Hippocampal formation (tissue), 2 donors: ENCODE data around the gene RPL10A.

Source experiments
- DNase-seq, 2 donors: peaks; one replicate each; lab custom pipeline; 2025; lab: John Stamatoyannopoulos, UW

Gene RPL10A

DNA sequence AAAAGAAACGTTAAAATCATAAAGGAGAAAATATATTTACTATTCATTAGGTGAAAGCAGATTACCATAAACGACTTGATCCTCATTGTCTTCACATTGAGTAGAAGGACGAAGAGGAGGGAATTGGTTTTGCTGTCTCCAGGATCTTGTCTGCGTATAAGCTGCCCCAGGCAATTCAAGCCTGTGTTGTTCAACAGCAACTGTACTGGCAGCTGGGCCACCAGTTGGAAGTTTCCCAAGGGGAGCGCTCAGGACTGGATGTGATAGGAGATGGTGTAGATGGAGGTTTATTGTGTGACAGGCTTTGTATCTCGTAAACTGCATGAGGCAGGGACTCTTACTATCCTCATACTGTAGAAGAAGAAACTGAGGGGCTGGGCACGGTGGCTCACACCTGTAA is 20.0 kb upstream of the RPL10A start:
- DNase-seq = no peak

DNA sequence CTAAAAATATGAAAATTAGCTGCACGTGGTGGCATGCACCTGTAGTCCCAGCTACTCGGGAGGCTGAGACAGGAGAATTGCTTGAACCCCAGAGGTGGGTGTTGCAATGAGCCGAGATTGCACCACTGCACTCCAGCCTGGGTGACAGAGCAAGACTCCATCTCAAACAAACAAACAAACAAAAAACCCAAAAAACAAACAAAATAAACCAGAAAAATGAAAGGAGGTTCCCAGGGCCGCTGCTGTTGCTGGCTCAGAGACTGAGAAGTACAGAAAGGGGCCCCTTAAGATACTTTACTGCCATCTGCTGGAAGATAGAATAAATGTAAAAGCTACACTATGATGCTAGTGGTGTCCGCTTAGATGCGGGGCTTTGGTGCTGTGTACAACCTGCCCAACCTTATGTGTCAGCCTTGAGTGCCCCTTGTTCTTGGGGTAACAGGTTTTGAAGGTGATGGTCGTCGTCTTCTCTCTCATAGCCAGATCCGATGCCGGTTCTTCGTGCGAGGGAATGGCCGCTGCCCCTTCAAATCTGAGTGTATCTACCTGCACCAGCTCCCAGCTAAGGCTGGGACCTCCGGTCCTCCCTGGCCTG is 18.8 kb upstream of the RPL10A start:
- DNase-seq = peak in 1 of 2 donors; percentile 82

DNA sequence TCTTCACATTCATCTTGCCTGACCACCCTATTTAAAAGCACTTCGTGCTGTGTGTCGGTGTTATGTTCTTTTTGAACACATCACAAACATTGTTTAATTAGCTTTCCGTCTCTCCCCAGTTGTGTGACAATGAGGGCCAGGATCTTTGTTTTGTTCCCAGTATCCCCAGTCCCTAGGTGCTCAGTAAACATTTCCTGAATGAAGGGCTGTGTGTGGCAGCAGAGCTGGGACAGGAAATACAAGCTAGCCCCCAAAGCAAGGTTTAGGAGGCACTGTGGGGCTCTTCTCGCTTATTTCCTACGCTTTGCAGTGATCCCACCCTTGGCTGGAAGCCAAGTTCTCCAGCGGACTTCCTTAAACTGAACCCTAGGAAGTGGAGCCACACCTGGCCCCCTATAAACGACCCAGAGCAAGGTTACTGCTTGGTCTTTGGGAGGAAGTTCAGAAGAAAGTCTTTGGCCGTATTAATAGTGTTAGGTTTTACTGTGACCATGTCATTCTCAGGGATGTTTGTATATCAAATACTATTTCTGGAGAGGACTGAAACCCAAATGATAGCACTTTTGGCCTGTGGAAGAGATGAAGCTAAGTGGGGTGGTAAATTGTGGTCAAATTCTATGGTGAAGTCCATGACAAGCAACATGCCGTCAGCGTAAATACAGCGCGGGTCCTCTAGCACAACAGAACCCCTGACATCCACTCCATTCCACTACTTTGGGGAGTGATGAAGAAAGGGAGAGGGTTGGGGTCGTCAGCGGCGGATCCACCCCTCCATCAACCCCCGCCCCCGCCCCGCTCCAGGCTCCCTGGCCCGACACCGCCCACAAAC is 16.6 kb upstream of the RPL10A start:
- DNase-seq = no peak

DNA sequence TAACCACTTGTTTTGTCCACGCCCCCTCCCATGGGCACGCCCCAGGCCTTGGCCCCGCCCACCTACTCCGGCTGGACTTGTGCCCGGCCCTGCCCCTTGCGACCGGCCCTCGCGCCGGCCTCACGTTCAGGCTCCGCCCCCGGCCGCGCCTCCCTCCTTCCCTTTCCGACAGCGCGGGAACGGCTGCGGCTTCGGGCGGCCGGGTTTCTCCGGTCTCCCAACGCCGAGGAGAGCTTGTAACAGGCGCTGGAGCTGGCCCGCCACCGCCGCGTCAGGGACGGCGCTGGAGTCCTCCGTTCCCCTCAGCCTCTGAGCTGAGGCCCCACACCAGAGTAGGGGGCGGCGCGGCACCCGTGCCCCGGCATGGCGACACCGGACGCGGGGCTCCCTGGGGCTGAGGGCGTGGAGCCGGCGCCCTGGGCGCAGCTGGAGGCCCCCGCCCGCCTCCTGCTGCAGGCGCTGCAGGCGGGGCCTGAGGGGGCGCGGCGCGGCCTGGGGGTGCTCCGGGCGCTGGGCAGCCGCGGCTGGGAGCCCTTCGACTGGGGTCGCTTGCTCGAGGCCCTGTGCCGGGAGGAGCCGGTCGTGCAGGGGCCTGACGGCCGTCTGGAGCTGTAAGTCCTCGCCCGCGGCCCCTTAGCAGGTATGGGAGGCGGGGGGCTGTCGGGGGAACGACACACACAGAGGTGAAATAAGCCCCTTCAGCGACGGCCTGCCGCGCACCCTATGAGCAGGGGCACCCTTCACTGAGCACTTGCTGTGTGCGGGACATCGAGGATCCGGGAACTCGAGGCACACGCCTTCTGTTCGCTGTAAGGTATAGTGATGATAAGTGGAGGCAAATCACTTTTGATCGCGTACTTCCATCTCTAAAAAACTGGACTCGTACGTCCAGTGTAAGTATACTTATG is 15.8 kb upstream of the RPL10A start, which contains the start of gene FANCE:
FANCE (plus strand) TSS at position 156 of the 908 bp plus-strand sequence; CDS start at position 364, 208 bp downstream.
- DNase-seq = peak; percentile 72 to 90

DNA sequence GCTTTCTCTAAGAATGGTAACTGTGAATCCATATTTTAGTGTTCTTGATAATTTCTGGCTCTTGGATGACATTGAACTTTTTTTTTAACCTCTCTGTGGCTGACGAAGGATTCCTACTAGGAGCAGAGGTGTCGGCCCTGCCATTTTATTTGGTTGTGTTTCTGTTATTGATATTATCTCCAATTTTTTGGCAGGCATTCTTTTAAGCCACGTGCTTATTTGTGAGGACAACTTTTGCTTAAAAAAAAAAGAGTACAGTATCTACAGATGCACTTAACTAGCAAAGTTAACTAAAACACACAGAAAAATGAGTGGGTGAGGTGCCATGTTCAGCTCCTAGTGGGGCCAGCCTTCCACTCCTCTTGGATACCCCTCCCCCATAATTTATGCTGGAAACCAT is 15.0 kb upstream of the RPL10A start:
- no peak for DNase-seq

DNA sequence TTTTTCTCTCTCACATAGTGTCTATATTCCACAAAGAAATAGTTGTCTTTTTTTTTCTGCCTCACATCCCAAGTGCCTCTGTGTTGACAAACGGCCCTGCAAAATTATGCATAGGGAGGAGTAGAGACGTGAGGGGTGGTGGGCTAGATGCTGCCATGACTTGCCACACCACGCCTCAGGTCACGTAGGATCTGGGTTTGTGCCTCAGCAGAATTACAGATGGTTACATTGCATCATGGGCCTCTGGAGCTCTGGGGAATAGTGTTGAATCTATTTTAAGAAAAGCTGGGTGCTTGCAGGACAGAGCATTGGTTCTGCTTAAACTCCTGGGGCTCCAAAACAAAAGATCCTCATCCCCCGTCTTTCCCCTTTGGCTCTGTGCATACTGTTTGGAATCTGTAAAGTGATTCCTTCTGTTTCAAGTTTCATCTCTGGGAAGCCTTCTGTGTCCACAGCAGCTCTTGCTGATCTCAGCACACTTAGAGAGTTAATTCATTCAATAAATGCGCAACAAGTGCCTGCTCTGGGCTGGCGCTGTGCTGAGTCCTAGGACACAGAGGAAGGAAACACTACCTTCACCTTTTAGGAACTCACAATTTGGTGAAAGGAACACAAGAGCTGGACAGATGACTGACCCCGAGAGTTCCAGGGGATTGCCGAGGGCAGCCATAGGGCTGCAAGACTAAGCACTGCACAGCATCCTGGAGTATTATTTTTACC is 13.7 kb upstream of the RPL10A start:
- no peak for DNase-seq

DNA sequence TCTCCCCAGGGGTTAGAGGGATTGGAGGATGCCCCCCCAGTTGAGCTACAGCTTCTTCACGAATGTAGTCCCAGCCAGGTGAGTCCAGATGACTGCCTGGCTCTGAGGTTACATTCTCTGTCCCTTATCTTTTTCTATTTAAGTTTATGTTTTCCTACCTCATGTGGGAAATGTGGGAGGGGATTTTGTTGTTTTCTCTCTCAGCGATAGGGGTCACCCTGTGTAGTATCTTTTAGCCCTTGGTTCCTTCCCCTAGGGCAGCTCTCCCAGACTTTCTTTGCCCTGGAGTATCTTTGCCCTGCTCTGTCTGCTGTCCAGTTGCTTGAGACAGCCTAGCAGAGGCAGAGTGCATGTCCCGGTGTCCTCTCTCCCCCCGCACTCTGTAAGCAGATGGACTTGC is 10.3 kb upstream of the RPL10A start:
- DNase-seq = no peak

DNA sequence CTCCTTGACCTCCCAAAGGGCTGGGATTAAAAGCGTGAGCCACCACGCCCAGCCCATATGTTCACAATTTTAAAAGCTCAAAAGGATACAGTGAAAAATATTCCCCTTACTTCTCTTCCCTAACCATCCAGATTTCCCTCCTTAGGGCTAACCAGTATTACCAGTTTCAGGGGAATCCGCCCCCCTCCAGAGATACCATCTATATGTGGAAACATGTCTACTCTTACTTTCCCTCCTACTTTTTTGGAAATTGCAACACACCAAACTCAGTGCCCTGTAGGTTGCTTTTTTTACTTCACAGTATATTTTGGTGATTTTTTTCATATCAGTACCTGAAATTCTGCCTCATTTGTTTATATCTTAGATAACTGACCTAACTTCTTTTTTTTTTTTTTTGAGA is 6.9 kb upstream of the RPL10A start:
- no peak for DNase-seq

DNA sequence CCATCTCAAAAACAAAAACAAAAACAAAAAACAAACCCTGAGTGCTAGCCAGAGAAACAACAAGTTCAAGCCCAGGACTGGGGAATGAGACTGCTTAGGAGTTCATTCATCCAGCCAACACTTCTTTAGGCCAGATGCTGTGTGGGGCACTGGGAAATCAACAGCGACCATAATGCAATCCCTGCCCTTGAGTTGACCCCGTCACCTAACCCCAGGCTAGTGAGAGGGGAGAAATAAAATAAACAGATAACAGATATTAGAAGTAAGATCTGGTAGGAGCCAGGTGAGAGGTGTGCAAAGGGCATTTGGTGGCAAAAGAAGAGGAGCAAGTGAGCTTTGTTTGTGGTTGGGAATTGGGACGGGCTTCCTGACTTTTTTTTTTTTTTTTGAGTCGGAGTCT is 4.9 kb upstream of the RPL10A start:
- DNase-seq = no peak

DNA sequence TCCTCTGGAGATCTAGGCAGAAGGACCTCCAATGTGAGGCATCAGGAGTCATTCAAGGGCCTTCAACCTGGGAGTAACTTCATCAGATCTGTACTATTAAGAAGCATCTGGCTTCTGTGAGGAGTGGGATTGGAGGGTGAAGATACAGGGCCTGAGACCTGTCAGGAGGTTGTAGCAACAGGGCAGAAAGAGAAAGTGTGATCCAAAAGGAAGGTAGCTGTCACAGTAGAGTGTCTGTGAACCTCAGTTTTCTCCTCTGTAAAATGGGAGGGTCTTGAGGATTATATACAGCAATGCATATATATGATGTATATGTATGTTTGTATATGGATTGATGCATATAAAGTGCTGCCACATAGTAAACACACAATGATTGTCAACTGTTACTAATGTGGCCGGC is 2.6 kb upstream of the RPL10A start:
- DNase-seq = no peak

DNA sequence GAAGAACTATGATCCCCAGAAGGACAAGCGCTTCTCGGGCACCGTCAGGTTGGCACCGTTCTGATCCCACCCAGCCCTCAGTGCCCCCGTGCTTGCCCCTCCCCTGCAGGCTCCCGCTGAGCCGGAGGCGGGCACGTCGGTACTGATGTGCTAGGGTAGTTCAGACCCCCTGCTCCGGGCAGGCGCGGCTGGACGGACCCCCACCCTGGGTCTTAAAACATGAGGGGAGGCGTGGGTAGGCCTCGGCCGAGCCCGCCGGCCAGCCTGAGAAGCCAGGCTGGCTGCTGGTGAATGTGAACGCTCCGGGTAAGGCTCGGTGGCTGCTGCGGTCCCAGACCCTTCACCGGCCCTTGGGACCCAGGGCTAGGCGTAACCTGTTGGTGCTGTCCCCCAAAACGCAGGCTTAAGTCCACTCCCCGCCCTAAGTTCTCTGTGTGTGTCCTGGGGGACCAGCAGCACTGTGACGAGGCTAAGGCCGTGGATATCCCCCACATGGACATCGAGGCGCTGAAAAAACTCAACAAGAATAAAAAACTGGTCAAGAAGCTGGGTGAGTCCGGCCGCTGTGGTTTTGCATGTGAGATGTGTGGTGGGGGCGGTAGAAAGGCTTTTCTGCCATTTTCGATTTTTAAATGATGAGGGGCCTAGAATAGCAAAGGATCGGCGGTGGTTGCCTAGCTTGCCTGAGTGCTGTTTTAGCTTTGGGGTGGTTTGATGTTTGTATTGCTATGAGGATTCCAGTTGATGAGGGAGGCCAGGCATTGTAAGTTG is 964 bp downstream of the RPL10A start:
- DNase-seq = no peak

DNA sequence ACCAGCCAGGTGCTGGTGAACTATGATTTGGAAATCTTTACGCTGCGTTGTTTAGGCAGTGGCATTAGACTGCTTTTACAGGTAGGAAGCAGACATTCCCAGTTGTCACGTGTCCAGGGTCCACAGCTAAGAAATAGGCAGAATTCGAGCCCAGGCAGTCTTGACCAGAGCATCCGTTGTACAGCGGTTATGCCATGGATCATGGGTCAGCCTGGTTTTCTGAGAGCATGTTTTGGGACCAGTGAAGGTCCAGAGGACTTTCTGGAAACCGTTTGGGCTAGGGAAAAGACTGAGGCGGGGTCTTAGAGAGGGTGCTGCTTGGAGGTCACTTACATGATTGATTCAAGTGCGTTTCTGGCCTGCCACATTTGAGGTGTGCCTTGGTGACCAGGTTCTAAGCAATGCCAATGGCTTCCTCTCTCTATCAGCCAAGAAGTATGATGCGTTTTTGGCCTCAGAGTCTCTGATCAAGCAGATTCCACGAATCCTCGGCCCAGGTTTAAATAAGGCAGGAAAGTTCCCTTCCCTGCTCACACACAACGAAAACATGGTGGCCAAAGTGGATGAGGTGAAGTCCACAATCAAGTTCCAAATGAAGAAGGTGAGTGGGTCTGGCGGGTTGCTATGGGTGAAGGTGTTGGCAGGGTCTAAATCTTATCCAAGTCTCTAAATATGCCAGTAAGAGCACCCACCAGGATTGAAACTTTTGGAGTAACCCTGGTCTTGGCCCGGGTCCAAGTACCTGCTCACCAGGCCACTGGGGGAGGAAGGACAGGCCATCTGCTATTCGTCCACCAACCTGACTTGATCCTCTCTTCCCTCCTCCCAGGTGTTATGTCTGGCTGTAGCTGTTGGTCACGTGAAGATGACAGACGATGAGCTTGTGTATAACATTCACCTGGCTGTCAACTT is 1.8 kb downstream of the RPL10A start:
- no peak for DNase-seq

DNA sequence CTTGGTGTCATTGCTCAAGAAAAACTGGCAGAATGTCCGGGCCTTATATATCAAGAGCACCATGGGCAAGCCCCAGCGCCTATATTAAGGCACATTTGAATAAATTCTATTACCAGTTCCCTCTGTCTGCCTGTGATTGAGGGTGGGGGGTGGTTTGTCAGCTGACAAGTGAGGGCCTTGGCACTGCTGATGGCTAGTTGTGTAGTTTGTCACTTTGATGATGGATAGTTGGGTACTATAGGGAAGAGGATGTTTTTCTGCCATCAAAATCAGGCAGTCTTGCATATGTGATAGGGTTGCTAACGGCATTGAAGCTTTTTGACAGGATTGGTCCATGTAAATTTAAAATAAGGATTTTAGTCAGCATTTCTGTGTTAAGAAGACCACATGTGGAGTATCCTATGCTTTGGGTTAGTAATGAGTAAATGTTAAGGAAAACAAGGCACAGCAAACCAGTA is 2.5 kb downstream of the RPL10A start:
- no peak for DNase-seq

DNA sequence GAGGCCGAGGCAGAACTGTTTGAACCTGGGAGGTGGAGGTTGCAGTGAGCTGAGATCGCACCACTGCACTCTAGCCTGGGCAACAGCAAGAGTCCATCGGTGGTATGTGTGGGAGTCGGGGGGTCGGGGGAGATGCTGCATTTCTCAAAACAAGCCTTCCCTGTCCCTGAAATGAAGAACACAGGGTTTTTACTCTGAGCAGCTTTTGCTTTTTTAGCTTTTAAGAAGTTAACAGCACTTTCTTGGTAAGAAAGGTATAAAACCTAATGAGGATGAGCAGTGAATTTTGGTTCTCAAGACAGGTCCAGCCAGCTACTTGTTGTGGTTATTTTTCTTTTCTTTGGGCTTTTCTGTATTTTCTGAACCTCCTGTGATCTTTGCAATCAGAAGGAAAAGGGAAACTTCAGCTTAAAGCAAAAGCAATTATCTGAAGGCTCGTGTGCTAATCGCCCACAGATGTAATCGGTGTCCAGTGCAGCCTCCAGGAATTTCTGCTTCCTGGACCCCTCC is 3.7 kb downstream of the RPL10A start:
- no peak for DNase-seq

DNA sequence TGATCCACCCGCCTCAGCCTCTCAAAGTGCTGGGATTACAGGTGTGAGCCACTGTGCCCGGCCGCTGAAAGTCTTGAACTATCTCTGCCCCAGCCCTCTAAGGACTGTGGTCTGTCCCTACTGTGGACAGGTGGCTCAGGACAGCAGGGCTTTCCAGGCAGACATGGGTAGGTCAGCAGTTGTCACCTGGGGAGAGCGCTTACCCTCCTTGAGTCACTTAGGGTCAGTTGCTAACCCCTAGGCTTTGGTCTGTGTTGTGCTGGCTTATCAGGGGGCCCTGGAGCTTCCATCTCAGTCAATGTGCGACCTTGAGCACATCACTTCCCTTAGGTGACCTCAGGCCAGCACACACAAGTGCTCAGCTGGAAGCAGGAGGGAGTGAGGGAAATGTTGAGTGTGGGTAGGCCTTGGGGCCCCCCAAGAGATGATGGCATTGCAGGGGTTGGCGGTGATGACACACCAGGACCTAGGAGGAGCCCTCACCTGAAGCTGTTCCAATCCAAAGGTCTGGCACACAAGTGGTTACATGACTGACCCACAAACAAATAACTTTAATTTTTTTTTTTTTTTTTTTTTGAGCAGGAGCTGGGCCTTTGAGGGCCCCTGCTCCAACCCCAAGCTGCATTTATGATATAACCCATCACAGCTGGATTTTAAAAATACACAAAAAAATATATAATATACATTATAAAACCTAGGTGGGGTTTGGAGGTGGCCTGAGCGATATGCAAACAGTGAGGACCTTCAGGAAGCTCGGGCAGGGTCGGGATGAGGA is 5.1 kb downstream of the RPL10A start:
- no peak for DNase-seq

DNA sequence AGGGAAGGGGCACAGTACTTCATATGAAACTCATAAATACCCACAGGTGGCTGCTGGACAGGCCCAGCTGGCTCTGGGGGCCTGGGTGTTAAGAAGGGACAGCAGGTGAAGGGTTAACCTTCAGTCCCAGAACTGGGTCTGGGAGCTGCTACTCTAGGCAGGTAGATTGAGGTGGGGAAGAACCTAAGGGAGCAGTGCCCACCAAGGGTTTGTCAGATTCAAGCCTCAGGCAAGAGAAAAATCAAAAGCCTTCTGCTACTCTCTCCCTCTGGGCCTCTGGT is 5.6 kb downstream of the RPL10A start:
- no peak for DNase-seq

DNA sequence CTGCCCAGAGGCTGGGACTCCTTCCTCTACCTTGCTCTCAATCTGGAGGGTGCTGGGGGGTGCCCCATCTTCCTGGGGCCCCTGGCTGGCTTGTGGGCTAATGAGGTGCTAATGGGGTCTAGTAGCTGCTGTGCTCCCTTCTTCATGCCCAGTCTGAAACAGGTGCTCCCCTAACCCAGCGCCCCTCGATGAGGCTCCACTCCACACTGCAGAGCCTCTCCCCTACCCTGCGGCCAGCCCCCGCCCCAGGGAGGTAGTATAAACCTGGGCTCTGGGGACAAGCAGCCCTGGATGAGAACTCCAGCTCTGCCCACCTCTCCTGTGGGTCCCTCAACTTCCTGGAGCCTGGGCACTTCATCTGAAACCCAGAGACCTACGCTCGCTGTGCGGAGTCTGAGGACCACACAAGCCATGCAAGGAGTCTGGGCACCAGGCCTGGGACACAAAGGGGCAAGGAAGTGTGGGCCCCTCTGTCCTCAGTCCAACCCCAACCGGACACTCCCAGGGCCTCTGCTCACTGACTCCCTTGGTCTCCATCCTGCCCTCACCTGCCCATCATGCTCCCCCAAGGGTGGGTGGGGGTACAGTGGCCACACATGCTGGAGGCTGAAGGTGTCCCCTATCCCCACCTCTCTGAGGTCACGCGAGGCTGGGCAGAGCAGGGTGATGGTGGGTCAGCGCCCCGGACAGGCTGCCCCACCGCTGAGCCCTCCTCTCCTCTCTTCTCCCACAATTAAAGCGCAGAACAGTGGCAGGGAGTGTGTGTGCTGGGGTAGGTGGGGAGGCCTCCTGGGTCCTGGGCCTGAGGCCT is 6.1 kb downstream of the RPL10A start:
- no peak for DNase-seq

DNA sequence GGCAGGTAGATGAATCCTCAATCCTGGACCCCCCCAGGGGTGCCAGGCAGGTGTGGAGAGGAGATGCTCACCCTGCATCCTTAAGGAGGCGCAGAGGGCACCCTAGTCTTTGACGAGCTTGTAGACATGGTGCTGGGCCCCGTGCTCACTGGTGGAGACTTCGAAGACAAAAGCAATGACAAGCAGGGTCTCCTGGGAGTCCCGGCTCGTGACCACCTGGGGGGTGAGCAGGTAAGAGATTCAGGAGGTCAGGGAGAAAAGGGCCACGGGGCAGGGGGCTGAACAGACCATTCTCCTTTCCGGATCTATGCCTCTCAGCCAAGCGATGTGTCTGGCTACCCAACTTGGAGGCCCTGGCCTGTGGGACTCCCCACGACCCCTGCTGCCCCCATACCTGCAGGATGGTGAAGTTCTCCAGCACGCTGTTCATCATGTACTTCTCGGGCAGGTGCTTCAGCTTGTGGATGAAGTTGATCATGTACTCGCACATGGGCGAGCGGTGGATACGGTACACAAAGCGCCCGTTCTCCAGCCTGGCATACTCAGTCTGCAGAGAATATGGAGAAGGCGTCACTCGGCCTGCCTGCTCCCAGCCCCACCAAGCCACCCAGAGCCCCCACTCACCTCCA is 6.9 kb downstream of the RPL10A start:
- no peak for DNase-seq
